Measurements from ENCODE around the gene PRSS57. TPM values are rescaled to one million over a fixed set of nuclear protein-coding genes. Genes with fewer than 3 reads are reported as not detected.

Gene PRSS57
- total and polyA plus RNA-seq, 4 donors: 0.10 to 2.0 (median 0.60) TPM; not detected in 1

DNA sequence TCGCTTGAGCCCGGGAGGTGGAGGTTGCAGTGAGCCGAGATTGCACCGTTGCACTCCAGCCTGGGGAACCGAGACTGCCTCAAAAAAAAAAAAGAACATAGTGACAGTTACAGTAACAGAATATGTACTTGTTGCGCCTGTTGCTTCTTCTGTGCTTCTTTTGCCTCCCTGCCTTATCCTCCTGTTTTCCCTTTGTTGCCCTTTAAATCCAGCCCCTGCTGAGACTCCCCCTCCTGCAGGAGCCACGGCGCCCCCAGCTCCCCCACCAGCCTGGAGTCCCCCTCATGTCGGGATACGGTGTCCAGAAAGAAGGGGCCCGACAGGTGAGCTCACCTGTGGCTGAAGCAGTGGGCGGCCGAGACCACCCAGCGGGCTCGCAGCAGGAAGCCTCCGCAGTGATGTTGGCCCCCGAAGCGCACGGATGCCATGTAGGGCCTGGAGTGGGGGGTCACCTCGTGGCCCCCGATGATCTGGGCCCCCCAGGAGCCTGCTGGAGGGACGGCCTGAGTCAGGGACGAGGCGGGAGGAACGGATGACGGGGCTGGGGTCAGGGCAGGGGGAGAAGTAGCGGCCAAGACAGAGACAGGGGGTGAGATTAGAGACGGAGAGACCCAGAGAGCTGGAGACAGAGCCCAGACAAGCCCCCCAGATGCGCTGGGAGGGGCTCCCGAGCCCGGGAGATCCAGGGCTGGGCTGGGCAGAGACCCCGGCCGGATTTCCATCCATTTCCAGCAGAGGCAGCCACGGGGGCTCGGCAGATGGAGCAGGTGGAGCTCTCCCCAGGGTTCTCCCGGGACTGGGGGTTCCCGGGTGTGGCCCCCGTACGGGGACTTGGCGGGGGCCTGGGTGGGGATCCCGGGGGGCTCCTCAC lies 536 bp downstream of the PRSS57 start:
- ATAC-seq (ENCODE audit: insufficient read depth, low FRiP score) (no peak), DNase-seq (no peak)
- Histone ChIP-seq H3K27me3 (ENCODE audit: control insufficient read depth in 3 of 3, insufficient read depth in 3 of 3, low read length in 2 of 3) (peaks cover 0 to 3% (median 0%) of the 10 kb centered on the region in 3 donors), H3K9me3 (ENCODE audit: control insufficient read depth in 4 of 4, insufficient read depth in 3 of 4, low read length in 3 of 4) (no peaks in the 10 kb centered on the region), H3K4me3 (no peak overlapping the region), H3K9ac (ENCODE audit: insufficient read depth in 1 of 2, low read length in 2 of 2) (no peak overlapping the region), H3K4me1 (ENCODE audit: control insufficient read depth in 5 of 5, insufficient read depth in 5 of 5, low read length in 5 of 5) (no peaks in the 10 kb centered on the region), H3K36me3 (ENCODE audit: control insufficient read depth in 4 of 4, insufficient read depth in 4 of 4, low read length in 4 of 4) (no peaks in the 10 kb centered on the region), H3K27ac (ENCODE audit: low read depth in 1 of 2, low read length in 1 of 2) (no peak overlapping the region)
- TF ChIP-seq, protein P1, sequence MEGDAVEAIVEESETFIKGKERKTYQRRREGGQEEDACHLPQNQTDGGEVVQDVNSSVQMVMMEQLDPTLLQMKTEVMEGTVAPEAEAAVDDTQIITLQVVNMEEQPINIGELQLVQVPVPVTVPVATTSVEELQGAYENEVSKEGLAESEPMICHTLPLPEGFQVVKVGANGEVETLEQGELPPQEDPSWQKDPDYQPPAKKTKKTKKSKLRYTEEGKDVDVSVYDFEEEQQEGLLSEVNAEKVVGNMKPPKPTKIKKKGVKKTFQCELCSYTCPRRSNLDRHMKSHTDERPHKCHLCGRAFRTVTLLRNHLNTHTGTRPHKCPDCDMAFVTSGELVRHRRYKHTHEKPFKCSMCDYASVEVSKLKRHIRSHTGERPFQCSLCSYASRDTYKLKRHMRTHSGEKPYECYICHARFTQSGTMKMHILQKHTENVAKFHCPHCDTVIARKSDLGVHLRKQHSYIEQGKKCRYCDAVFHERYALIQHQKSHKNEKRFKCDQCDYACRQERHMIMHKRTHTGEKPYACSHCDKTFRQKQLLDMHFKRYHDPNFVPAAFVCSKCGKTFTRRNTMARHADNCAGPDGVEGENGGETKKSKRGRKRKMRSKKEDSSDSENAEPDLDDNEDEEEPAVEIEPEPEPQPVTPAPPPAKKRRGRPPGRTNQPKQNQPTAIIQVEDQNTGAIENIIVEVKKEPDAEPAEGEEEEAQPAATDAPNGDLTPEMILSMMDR (IDR thresholded peaks at IDR 0.05; ENCODE audit: control extremely low read depth, extremely low read depth): no peak
- WGBS, 2 donors: 17 to 28% methylated on average over 41 of the region's 41 CpGs

DNA sequence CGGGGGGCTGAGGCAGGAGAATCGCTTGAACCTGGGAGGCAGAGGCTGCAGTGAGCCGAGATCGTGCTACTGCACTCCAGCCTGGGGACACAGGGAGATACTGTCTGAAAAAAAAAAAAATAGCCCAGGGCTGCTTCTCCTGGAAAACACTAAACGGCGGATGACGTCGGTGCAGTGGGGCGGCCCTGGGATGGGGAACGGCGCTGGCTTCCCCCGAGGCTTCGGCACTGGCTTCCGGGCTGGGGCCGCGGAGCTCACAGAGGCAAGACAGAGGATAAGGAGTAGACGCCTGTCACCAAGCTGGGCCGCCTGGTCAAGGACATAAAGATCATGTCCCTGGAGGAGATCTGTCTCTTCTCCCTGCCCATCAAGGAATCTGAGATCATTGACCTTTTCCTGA lies 5.0 kb downstream of the PRSS57 start:
- Histone ChIP-seq H3K27ac (ENCODE audit: low read depth in 1 of 2, low read length in 1 of 2) (no peak overlapping the region), H3K9ac (ENCODE audit: insufficient read depth in 1 of 2, low read length in 2 of 2) (no peak overlapping the region), H3K9me3 (ENCODE audit: control insufficient read depth in 4 of 4, insufficient read depth in 3 of 4, low read length in 3 of 4) (no peaks in the 10 kb centered on the region), H3K4me3 (no peak overlapping the region), H3K27me3 (ENCODE audit: control insufficient read depth in 3 of 3, insufficient read depth in 3 of 3, low read length in 2 of 3) (no peaks in the 10 kb centered on the region), H3K36me3 (ENCODE audit: control insufficient read depth in 4 of 4, insufficient read depth in 4 of 4, low read length in 4 of 4) (no peaks in the 10 kb centered on the region), H3K4me1 (ENCODE audit: control insufficient read depth in 5 of 5, insufficient read depth in 5 of 5, low read length in 5 of 5) (no peaks in the 10 kb centered on the region)
- DNase-seq: no peak
- 68 to 80% methylated on average over 17 to 18 of the region's 18 CpGs for WGBS, 2 donors
- TF ChIP-seq, protein P1 (IDR thresholded peaks at IDR 0.05; ENCODE audit: control extremely low read depth, extremely low read depth): no peak
- ATAC-seq (ENCODE audit: insufficient read depth, low FRiP score): no peak

DNA sequence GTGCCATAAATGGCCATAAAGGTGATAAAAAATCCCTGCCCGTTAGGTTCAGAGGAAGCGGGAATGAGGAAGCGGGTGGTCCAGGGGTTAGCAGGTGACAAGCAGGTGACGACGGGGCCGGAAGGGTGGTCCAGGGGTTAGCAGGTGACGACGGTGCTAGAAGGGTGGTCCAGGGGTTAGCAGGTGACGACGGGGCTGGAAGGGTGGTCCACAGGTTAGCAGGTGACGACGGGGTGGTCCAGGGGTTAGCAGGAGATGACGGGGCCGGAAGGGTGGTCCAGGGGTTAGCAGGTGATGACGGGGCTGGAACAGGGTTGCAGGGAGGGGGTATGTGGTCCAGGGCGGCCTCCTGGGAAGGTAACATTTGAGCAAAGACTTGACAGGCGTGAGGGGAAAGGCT lies 6.3 kb downstream of the PRSS57 start:
- no peak overlapping the region for H3K27ac ChIP-seq (ENCODE audit: low read depth in 1 of 2, low read length in 1 of 2)
- H3K9me3 ChIP-seq (ENCODE audit: control insufficient read depth in 4 of 4, insufficient read depth in 3 of 4, low read length in 3 of 4): no peaks in the 10 kb centered on the region
- TF ChIP-seq, protein P1 (IDR thresholded peaks at IDR 0.05; ENCODE audit: control extremely low read depth, extremely low read depth): no peak
- ATAC-seq (ENCODE audit: insufficient read depth, low FRiP score) (no peak), DNase-seq (no peak)
- no peaks in the 10 kb centered on the region for H3K36me3 ChIP-seq (ENCODE audit: control insufficient read depth in 4 of 4, insufficient read depth in 4 of 4, low read length in 4 of 4)
- no peak overlapping the region for H3K4me3 ChIP-seq
- no peaks in the 10 kb centered on the region for H3K4me1 ChIP-seq (ENCODE audit: control insufficient read depth in 5 of 5, insufficient read depth in 5 of 5, low read length in 5 of 5)
- 71 to 86% methylated on average over 17 of the region's 17 CpGs for WGBS, 2 donors
- H3K9ac ChIP-seq (ENCODE audit: insufficient read depth in 1 of 2, low read length in 2 of 2): no peak overlapping the region
- H3K27me3 ChIP-seq (ENCODE audit: control insufficient read depth in 3 of 3, insufficient read depth in 3 of 3, low read length in 2 of 3): no peaks in the 10 kb centered on the region

Data from lung (tissue), 12 donors.